Measurements from ENCODE around the gene SNX14.
"Not testable (repeated sequence)": the region's sequence is repeated elsewhere in the genome, so short reads cannot be mapped to it uniquely, and the experiment has no call there.

SNX14 gene

DNA sequence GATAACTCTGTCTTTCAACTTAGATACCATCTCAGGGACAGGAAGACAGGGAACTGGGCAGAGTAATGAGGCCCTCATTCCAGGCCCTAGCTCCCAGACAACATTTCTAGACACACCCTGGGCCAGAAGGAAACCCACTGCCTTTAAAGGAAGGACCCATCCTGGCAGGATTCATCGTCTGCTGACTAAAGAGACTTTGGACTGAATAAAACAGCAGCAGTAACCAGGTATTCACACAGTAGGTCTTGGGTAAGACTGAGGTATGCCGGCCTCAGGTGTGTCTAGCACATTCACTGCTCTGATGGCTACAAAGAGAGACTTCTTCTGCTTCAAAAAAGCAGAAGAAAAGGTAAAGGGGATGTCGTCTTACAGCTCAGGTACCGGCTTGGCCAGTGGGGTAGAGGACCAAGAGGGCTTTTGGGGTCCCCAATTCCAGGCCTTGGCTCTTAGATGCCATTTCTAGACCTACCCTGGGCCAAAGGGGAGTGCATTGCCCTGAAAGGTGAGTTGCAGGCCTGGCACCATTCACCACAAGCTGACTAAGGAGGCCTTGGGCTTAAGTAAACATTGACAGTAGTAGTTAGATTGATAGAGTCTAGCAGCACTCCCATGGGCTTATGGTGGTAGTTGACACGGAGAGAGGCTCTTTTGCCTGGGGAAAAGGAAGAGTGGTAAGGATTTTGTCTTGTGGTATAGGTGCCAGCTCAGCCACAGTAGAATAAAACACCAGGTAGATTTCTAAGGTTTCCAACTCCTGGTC lies 13.4 kb downstream of the SNX14 start:
- Histone ChIP-seq H3K9ac (ENCODE audit: low read length) (peak overlapping the region; percentile 5), H3K9me3 (ENCODE audit: control insufficient read depth, low read length) (no peaks in the 10 kb centered on the region), H3K4me1 (ENCODE audit: control insufficient read depth, insufficient read depth, low read length) (peaks cover 45% of the 10 kb centered on the region), H3K36me3 (ENCODE audit: control insufficient read depth, insufficient read depth, low read length) (no peaks in the 10 kb centered on the region), H3K27me3 (ENCODE audit: control insufficient read depth, insufficient read depth, low read length) (no peaks in the 10 kb centered on the region), H3K4me3 (ENCODE audit: low read length) (no peak overlapping the region)

GRCh38 chr6:85579581-85579980 lies 14.1 kb downstream of the SNX14 start:
- H3K9me3 ChIP-seq (ENCODE audit: control insufficient read depth, low read length), result no peaks in the 10 kb centered on the region
- H3K27me3 ChIP-seq (ENCODE audit: control insufficient read depth, insufficient read depth, low read length), result no peaks in the 10 kb centered on the region
- H3K9ac ChIP-seq (ENCODE audit: low read length), result no peak overlapping the region
- no peaks in the 10 kb centered on the region for H3K36me3 ChIP-seq (ENCODE audit: control insufficient read depth, insufficient read depth, low read length)
- peaks cover 51% of the 10 kb centered on the region for H3K4me1 ChIP-seq (ENCODE audit: control insufficient read depth, insufficient read depth, low read length)
- H3K4me3 ChIP-seq (ENCODE audit: low read length), result no peak overlapping the region

- Histone ChIP-seq H3K36me3 (ENCODE audit: control insufficient read depth, insufficient read depth, low read length) (no peaks in the 10 kb centered on the region), H3K9ac (ENCODE audit: low read length) (no peak overlapping the region), H3K9me3 (ENCODE audit: control insufficient read depth, low read length) (no peaks in the 10 kb centered on the region), H3K27me3 (ENCODE audit: control insufficient read depth, insufficient read depth, low read length) (no peaks in the 10 kb centered on the region), H3K4me3 (ENCODE audit: low read length) (no peak overlapping the region), H3K4me1 (ENCODE audit: control insufficient read depth, insufficient read depth, low read length) (peaks cover 52% of the 10 kb centered on the region)
Observed at GRCh38 chr6:85576476-85576875, 17.2 kb downstream of the SNX14 start.

- no peaks in the 10 kb centered on the region for H3K9me3 ChIP-seq (ENCODE audit: control insufficient read depth, low read length)
- H3K9ac ChIP-seq (ENCODE audit: low read length), result no peak overlapping the region
- H3K36me3 ChIP-seq (ENCODE audit: control insufficient read depth, insufficient read depth, low read length), result no peaks in the 10 kb centered on the region
- H3K4me1 ChIP-seq (ENCODE audit: control insufficient read depth, insufficient read depth, low read length), result peaks cover 38% of the 10 kb centered on the region
- no peaks in the 10 kb centered on the region for H3K27me3 ChIP-seq (ENCODE audit: control insufficient read depth, insufficient read depth, low read length)
- no peak overlapping the region for H3K4me3 ChIP-seq (ENCODE audit: low read length)
Observed at GRCh38 chr6:85574932-85575598, 18.6 kb downstream of the SNX14 start.

DNA sequence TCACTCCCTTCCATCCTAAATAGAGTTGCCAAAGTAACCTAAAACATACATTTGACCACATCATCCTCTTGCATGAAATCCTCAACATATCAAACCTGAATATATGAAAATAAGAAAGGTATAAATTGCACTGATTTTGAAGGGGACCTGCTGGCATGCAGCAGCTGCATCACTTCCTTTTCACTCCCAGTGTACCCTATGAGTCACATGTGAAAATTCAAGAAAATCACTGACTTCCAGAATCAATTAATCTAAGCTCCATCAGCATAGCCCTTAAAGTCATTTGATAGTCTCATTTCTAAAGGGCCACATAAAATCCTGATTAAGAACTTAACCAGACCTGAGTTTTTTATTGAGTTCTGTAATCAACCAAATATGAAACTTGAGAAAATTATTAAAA lies 24.3 kb downstream of the SNX14 start:
- Histone ChIP-seq H3K9ac (ENCODE audit: low read length) (no peak overlapping the region), H3K4me1 (ENCODE audit: control insufficient read depth, insufficient read depth, low read length) (peaks cover 12% of the 10 kb centered on the region), H3K4me3 (ENCODE audit: low read length) (no peak overlapping the region), H3K27me3 (ENCODE audit: control insufficient read depth, insufficient read depth, low read length) (no peaks in the 10 kb centered on the region), H3K36me3 (ENCODE audit: control insufficient read depth, insufficient read depth, low read length) (no peaks in the 10 kb centered on the region), H3K9me3 (ENCODE audit: control insufficient read depth, low read length) (no peaks in the 10 kb centered on the region)

GRCh38 chr6:85568411-85568810 lies 25.2 kb downstream of the SNX14 start:
- H3K4me3 ChIP-seq (ENCODE audit: low read length), result no peak overlapping the region
- H3K27me3 ChIP-seq (ENCODE audit: control insufficient read depth, insufficient read depth, low read length), result no peaks in the 10 kb centered on the region
- H3K36me3 ChIP-seq (ENCODE audit: control insufficient read depth, insufficient read depth, low read length), result no peaks in the 10 kb centered on the region
- no peak overlapping the region for H3K9ac ChIP-seq (ENCODE audit: low read length)
- H3K9me3 ChIP-seq (ENCODE audit: control insufficient read depth, low read length), result no peaks in the 10 kb centered on the region
- peaks cover 12% of the 10 kb centered on the region for H3K4me1 ChIP-seq (ENCODE audit: control insufficient read depth, insufficient read depth, low read length)

DNA sequence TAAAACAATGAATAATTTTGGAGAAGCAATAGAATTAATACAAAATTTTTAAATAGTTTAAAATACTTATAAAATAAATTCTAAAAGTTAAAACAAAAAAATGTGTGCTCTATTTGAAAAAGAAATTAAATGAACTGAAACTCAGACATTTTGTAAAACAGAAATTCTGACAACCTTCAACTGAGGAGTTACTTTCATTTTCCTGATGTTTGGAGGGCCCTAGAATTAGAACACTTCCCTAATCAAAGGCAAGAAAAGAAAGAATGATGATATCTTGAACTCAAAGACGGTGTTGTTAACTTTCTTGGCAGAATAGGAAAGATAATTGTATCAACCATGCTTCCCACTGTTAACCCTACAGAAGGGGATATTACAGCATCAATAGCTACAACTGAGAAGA lies 27.9 kb downstream of the SNX14 start:
- Histone ChIP-seq H3K4me3 (ENCODE audit: low read length) (no peak overlapping the region), H3K4me1 (ENCODE audit: control insufficient read depth, insufficient read depth, low read length) (peaks cover 12% of the 10 kb centered on the region), H3K36me3 (ENCODE audit: control insufficient read depth, insufficient read depth, low read length) (no peaks in the 10 kb centered on the region), H3K9me3 (ENCODE audit: control insufficient read depth, low read length) (no peaks in the 10 kb centered on the region), H3K27me3 (ENCODE audit: control insufficient read depth, insufficient read depth, low read length) (no peaks in the 10 kb centered on the region), H3K9ac (ENCODE audit: low read length) (no peak overlapping the region)

- not testable (repeated sequence) for H3K4me1 ChIP-seq (ENCODE audit: control insufficient read depth, insufficient read depth, low read length); H3K27me3 ChIP-seq (ENCODE audit: control insufficient read depth, insufficient read depth, low read length); H3K4me3 ChIP-seq (ENCODE audit: low read length); H3K9ac ChIP-seq (ENCODE audit: low read length); H3K36me3 ChIP-seq (ENCODE audit: control insufficient read depth, insufficient read depth, low read length); H3K9me3 ChIP-seq (ENCODE audit: control insufficient read depth, low read length)
Observed at GRCh38 chr6:85564223-85564622, 29.4 kb downstream of the SNX14 start.

DNA sequence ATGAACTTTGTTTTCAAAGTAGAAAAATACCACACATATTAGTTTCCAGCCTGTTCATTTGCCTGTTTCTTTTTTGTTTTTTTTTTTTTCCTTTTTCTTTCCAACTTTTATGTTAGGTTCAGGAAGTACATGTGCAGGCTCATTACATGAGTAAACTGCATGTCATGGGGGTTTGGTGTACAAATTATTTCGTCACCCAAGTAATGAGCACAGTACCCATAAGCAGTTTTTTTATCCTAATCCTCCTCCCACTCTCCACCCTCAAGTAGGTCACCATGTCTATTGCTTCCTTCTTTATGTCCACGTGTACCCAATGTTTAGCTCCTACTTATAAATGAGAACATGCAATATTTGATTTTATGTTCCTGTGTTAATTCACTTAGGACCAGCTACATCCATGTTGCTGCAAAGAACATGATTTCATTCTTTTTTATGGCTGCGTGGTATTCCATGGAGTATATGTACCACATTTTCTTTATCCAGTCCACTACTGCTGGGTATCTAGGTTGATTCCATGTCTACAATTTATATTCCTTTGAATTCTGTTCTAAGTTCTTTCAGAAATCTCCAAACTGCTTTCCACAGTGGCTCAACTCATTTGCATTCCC lies 31.8 kb downstream of the SNX14 start:
- Histone ChIP-seq H3K36me3 (ENCODE audit: control insufficient read depth, insufficient read depth, low read length) (no peaks in the 10 kb centered on the region), H3K9me3 (ENCODE audit: control insufficient read depth, low read length) (no peaks in the 10 kb centered on the region), H3K4me1 (ENCODE audit: control insufficient read depth, insufficient read depth, low read length) (no peaks in the 10 kb centered on the region), H3K27me3 (ENCODE audit: control insufficient read depth, insufficient read depth, low read length) (no peaks in the 10 kb centered on the region), H3K4me3 (ENCODE audit: low read length) (no peak overlapping the region), H3K9ac (ENCODE audit: low read length) (no peak overlapping the region)

DNA sequence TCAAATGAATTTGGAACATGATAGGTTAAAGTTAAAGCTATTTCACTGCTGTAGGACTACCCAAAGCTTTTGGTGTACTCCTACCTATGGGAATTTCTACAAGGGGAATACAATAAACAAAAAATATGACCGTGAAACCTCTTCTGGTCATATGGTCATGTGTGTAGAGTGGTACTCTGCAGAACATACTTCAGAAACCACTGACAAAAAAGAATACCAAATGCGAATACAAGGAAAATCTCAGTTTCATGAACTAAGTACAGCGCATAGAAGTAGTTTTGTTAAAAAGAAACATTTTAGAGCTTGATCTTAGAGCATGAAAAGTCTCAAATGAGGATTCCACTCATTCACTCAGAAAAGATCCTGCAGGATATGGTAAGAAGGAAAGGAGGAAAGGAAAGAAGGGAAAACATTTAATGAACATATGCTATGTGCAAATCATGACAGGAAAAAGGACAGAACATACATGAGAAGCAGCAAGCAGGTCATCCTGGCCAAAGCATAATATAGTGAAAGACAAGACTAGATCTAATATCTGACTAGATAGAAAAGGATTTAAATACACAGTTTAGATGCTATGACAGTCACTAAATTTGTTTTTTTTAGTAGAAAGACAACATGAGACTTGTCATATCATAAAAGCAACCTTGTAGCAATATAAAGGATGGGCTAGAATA lies 36.5 kb downstream of the SNX14 start:
- H3K9ac ChIP-seq (ENCODE audit: low read length), result no peak overlapping the region
- H3K36me3 ChIP-seq (ENCODE audit: control insufficient read depth, insufficient read depth, low read length), result no peaks in the 10 kb centered on the region
- H3K4me3 ChIP-seq (ENCODE audit: low read length), result no peak overlapping the region
- no peaks in the 10 kb centered on the region for H3K4me1 ChIP-seq (ENCODE audit: control insufficient read depth, insufficient read depth, low read length)
- H3K9me3 ChIP-seq (ENCODE audit: control insufficient read depth, low read length), result no peaks in the 10 kb centered on the region
- H3K27me3 ChIP-seq (ENCODE audit: control insufficient read depth, insufficient read depth, low read length), result no peaks in the 10 kb centered on the region

DNA sequence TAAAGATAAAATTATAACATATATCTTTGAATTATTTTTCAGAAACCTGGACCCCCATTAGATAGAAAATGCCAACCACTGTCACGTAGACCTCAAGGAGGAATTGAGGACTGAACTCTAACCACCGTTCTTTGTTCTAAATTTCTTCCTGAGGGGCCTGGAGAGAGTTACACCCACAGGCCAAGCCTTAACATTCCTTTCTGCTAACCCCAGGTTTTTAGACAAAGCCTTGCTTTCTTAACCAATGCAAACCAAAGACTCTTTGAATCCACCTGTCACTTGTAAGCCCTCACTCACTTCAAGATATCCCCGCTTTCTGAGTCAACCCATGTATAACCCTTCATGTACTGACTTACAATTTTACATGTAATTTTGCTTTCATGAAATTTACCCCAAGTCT lies 41.0 kb downstream of the SNX14 start:
- Histone ChIP-seq H3K27me3 (ENCODE audit: control insufficient read depth, insufficient read depth, low read length) (no peaks in the 10 kb centered on the region), H3K4me3 (ENCODE audit: low read length) (no peak overlapping the region), H3K9me3 (ENCODE audit: control insufficient read depth, low read length) (no peaks in the 10 kb centered on the region), H3K9ac (ENCODE audit: low read length) (no peak overlapping the region), H3K4me1 (ENCODE audit: control insufficient read depth, insufficient read depth, low read length) (no peaks in the 10 kb centered on the region), H3K36me3 (ENCODE audit: control insufficient read depth, insufficient read depth, low read length) (no peaks in the 10 kb centered on the region)

- H3K4me3 ChIP-seq (ENCODE audit: low read length), result no peak overlapping the region
- no peaks in the 10 kb centered on the region for H3K36me3 ChIP-seq (ENCODE audit: control insufficient read depth, insufficient read depth, low read length)
Observed at GRCh38 chr6:85551264-85551663, 42.4 kb downstream of the SNX14 start.

More at GRCh38 chr6:85551264-85551663, 42.4 kb downstream of the SNX14 start:
- Histone ChIP-seq H3K9ac (ENCODE audit: low read length) (no peak overlapping the region), H3K9me3 (ENCODE audit: control insufficient read depth, low read length) (no peaks in the 10 kb centered on the region), H3K4me1 (ENCODE audit: control insufficient read depth, insufficient read depth, low read length) (no peaks in the 10 kb centered on the region), H3K27me3 (ENCODE audit: control insufficient read depth, insufficient read depth, low read length) (no peaks in the 10 kb centered on the region)
